Activated CD8-positive, alpha-beta memory T cell treated with anti-CD3 and anti-CD28 coated beads for 24 hours (primary cell): ENCODE data around the gene CXCR4.
"Not testable (repeated sequence)": the region's sequence is repeated elsewhere in the genome, so short reads cannot be mapped to it uniquely, and the experiment has no call there.

ENCODE experiments used
- DNase-seq: peaks from one replicate; pipeline ENCODE4 v3.0.0-alpha.2; 2020

The CXCR4 gene

GRCh38 chr2:136113209-136113971, 4.6 kb downstream of the CXCR4 start:
- no peak for DNase-seq

DNA sequence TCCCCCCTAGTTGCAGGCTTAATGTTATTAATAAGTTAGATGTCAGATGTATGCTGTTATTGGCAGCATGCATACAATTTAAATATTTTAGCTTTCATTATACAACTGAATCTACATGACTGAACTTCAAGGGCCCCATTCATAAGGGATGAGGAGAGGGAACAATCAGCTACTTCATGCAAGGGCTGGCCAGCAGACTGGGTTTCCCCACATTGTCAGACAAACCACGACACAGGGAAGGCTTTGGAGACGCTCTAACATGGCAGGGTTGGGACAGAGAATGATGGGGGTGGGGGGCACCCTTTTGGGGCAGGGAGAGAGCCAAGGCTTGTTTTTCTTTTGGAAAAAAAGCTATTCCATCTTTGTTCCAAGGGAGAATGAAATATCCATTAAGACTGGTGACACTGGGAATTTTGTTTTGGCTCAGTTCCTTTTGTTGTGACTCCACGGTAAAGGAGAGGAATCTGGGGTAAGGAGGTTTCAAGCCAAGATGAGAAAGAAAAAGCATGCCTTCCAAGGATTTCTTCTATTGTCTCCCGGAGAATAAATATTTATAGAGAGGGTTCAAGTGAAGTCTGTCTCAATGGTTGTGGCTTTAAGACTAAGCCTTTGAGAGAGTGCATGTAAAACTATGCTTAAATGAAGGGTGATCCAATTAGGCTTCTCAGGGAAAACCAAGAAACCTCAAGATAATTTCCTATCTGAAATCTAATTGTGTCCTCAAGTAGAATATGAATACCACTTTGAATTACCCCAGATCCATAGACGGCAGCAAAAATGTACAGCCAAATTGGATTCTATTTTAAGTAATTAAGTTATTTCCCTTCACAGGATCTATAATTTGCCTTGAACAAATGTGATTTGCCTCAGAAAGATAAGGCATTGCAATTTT, 5.4 kb downstream of the CXCR4 start:
- no peak for DNase-seq

- DNase-seq = no peak
Measured at GRCh38 chr2:136111711-136112110, 6.2 kb downstream of the CXCR4 start.

GRCh38 chr2:136110526-136110925, 7.4 kb downstream of the CXCR4 start:
- DNase-seq = no peak

GRCh38 chr2:136108463-136108862, 9.5 kb downstream of the CXCR4 start:
- no peak for DNase-seq

DNA sequence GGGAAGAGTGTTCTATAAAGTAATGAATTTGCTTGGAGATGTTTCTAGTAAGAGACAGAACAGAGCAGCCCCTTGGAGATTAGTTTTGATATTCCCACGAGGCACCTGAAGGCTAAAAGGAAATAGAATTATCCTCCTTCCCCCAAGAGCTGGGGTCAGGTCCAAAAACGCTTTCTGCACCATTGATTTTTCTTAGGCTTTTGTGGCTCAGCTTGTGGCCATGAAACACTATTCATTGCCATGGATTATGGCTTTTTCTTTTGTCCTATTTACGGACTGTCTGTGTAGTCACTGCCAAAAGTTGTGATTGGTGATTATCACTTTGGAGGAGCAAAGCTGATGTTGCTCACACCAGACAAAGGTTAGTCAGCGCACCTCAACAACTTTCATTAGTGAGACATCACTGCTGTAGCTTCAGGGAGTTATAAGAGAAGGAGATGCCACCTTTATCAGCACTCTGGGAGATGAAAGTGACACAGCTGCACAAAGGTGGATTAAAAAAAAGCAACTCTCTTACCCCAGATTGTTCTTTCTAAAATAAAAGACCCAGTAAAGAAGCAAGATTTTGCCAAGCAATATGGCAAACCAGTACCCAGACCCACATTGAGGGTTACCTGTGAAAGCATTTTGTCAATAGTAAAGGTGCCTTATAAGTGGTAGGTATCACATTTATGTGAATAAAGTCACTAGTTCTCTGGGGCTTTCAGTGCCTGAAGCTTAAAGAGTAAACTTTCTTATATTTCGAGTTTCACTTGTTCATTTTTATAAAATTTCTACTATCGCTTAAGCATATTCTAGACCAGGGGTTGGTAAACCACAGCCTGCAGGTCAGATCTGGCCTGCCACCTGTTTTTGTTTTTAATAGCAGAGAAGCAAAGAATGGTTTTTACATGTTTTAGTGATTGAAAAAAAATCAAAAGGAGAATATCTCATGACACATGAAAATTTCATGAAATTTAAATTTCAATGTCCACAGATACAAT, 10.6 kb downstream of the CXCR4 start:
- DNase-seq = no peak

GRCh38 chr2:136106505-136106904, 11.4 kb downstream of the CXCR4 start:
- DNase-seq = no peak

DNA sequence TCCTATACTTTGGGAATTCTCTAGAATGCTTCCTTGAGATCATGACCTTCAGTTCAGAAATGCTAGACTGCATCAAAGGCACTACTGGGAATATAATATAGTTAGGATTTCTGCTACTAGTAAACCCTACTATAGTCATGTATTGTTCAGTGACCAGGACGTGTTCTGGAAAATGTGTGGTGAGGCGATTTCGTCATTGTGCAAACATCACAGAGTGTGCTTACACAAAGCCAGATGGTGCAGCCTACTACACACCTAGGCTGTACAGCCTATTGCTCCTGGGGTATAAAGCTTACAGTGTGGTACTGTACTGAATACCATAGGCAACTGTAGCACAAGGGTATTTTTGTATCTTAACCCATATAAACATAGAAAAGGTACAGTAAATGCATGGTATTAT, 13.0 kb downstream of the CXCR4 start:
- DNase-seq = no peak

DNA sequence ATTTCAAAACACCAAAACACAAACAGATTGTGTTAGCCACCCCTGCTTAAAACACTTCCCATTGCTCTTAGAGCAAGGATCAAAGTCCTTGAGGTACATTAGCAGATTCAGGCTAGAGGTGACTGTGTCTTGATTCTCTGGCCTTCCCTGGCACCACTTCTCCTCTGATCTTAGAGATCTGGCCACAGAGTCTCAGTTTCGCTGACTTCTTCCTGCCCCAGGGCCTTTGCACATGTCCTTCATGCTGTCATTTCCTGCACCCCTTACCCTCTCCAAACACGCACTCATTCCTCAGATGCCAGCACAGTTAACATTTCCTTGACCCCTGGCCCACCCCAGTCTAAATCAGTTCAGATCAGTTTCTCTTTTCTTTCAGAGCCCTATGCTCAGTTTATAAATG, 16.9 kb downstream of the CXCR4 start:
- no peak for DNase-seq

GRCh38 chr2:136098441-136098840, 19.5 kb downstream of the CXCR4 start:
- no peak for DNase-seq

- no peak for DNase-seq
Measured at GRCh38 chr2:136093583-136093982, 24.4 kb downstream of the CXCR4 start.

DNA sequence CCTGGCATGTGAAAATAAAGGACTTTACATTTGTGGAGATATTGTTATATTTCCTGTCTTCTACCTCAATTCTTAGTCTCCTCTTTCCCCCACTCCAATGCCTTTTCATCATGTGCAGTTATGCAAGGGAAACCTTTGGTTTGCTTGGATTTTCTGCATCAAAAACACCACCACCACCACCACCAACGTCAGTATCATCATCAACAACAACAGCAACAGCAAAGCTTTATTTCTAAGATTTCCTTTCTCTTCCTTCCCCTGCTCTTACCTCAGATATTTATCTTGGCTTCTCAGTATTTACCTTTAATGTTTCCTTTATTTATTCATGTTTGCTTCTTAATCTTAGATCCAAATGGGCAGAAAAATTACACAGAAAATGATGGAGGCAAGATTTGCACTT, 26.1 kb downstream of the CXCR4 start:
- DNase-seq = no peak

GRCh38 chr2:136087901-136088460, 30.0 kb downstream of the CXCR4 start:
- DNase-seq = not testable (repeated sequence)

DNA sequence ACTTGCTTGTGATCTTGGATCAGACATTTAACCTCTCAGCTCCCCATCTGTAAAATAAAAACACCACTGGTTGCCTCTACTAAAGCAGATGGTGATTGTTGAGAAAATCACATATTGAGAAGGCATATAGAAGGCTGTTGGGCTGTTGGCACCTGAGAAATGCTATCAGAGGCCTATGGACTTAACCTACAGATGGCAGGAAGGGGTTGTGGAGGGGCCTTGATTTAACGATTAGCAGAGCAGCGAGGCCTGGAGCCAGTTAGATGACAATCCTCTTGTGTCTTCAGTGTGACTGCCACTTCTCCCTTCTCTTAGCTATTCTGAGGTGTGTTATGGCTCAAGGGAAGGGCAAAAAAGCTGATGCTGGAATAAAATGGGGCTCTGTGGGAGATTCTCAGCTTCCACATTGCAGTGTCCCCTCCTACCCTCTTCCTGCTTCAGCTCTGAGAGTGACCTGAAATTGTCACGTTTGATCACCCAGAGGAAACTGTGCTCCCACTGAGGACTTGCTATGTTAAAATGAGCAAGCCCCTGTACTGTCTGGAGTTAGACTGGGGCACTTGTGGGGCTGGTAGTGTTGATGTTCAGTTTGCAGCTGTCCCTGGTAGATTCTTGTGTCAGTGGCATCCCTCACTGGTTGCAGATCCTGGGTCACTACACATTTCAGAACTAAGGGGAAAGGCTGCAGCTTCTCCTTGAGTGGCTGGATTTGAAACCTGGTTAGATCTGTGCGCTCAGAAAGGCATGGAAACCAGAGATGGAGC, 31.5 kb downstream of the CXCR4 start:
- no peak for DNase-seq

- no peak for DNase-seq
Measured at GRCh38 chr2:136085453-136086209, 32.3 kb downstream of the CXCR4 start.

- DNase-seq = no peak
Measured at GRCh38 chr2:136081582-136082210, 36.3 kb downstream of the CXCR4 start.

DNA sequence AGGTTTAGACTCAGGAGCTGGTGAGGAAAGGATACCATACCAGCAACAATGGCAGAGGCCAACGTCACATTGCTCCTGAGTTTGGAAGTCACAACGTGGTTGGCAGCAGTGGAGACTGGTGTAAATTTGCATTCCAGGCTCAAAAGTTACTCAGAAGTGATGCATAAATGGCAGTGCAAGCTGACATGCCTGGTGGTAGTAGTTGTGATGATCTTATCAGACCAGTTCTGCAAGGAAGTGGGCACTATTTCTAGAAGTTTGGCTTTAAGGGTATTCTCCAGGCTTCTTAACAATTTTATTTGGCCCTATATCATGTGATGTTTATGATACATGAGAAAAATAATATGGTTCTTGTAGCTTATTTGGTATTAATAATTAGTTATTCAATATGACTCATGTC, 37.8 kb downstream of the CXCR4 start:
- DNase-seq = no peak

DNA sequence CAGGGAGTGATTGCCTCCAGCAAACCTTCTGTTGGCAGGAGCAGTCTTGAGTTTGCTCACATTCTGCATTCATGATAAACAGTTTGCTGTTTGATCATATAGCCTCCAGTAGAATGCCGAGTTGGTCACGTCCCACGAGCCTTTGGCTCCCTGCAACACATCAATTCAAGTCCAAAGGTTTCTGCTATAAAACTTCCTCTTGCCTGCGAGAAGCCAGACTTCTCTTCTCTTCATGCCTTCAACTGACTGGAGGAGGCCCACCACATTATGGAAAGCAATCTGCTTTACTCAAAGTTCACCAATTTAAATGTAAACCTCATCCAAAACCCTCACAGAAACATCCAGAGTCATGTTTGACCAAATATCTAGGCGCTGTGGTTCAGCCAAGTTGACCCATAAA, 40.8 kb downstream of the CXCR4 start:
- DNase-seq = no peak

- no peak for DNase-seq
Measured at GRCh38 chr2:136075476-136075875, 42.5 kb downstream of the CXCR4 start.

DNA sequence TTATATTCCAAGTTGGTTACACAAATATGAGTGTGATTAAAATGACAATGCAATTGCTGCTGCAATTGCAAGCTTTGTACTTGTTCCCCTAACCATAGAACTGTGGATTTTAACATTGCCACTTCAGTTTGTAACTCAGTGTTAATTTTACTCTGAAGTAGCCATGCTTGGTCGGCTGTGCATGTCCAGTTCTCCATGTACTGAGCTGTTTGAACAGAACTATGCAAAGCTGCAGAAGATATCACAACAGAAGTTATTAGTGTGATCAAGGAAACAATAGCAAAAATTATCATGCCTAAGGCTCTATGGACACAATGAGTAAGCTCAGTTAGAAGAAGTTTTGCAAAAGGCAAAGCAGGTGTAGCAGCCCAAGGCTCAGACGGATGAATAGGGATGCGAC, 45.3 kb downstream of the CXCR4 start:
- DNase-seq = no peak

DNA sequence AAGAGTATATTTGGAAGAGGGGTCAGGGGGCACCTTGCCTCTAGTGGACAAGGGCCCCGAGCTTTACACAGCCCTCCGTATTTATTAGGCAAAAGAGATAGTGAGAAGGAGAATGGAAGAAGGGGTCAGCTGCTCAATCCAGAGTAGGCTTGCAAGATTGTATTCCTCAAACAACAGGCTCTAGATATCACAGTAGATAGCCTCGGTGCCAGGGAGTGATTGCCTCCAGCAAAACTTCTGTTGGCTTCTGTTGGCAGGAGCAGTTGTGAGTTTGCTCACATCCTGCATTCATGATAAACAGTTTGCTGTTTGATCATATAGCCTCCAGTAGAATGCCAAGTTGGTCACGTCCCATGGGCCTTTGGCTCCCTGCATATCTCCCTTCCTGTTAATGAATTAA, 46.1 kb downstream of the CXCR4 start:
- not testable (repeated sequence) for DNase-seq
